Measurements from ENCODE around the gene GDI2. TPM values are rescaled to one million over a fixed set of nuclear protein-coding genes. Genes with fewer than 3 reads are reported as not detected.
"Not testable (repeated sequence)": the region's sequence is repeated elsewhere in the genome, so short reads cannot be mapped to it uniquely, and the experiment has no call there.

The GDI2 gene
- total RNA-seq, 3 donors from 2014 or later = 185 to 239 (median 211) TPM

DNA sequence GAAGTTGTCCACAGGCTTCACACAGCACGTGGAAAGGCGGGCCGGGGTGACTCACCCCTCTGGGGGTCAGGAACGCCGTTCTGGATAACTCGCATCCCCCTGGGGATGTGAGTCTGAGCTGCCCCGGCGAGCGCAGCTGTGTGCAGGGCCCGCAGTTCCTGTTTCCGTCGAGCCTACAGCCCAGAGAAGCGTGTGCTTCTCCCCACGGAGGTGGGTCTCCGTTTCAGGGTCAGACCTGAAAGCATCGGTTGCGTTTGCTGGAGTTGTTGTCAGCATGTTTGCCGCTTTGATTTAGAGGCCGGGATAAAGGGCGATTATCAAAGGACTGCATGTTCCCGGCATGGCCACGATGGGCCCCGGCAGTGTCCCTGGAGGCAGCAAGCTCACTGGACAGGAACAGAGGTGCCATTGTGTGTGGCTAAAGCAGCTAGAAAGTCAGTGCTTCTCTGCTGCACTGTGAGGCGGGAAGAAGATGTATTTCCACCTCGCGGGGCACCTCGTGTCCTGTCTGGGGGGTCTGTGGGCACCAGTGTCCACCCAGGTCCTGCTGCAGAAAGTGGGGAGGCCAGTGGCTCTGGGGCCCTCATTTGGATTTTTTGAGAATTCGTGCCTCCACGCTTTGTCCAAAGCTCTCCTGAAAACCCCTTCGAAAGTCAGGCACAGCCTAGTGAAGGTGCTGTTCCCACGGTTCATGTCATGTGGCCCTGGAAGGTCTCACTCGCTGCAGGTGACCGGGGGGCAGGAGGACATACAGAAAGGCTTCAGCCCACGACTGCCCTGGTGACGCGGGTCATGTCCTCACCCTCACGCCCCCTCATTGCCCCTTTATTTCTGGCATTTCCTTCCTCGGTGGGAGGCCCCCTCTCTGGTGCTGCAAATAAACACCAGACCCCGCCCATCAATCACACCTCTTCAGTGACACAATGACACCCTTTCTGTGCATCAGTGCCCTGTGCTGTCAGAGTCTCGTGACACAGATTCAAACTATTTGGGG, 27.4 kb upstream of the GDI2 start:
- DNase-seq (peak in 1 of 3 donors; percentile 76), ATAC-seq (peak; percentile 79)
- TF ChIP-seq, protein P1, sequence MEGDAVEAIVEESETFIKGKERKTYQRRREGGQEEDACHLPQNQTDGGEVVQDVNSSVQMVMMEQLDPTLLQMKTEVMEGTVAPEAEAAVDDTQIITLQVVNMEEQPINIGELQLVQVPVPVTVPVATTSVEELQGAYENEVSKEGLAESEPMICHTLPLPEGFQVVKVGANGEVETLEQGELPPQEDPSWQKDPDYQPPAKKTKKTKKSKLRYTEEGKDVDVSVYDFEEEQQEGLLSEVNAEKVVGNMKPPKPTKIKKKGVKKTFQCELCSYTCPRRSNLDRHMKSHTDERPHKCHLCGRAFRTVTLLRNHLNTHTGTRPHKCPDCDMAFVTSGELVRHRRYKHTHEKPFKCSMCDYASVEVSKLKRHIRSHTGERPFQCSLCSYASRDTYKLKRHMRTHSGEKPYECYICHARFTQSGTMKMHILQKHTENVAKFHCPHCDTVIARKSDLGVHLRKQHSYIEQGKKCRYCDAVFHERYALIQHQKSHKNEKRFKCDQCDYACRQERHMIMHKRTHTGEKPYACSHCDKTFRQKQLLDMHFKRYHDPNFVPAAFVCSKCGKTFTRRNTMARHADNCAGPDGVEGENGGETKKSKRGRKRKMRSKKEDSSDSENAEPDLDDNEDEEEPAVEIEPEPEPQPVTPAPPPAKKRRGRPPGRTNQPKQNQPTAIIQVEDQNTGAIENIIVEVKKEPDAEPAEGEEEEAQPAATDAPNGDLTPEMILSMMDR (IDR thresholded peaks at IDR 0.05) = no peak
- H3K36me3 ChIP-seq (ENCODE audit: low read depth) = no peaks in the 10 kb centered on the region
- no peaks in the 10 kb centered on the region for H3K9me3 ChIP-seq
- intact Hi-C loops (cut with DNase I, micrococcal nuclease) = no loop called here
- H3K4me1 ChIP-seq (ENCODE audit: low read depth) = no peaks in the 10 kb centered on the region
- H3K4me3 ChIP-seq = no peak overlapping the region

DNA sequence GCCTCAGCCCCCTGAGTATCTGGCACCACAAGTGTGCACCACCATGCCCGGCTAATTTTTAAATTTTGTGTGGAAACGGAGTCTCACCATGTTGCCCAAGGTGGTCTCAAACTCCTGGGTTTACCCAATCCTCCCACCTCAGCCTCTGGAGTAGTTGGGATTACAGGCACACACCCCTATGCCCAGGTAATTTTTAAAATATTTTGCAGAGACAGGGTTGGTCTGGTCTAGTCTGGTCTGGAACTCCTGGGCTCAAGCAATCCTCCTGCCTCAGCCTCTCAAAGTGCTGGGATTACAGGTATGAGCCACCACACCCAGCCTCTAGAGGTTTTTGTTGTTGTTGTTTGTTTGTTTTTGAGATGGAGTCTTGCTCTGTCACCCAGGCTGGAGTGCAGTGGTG, 22.9 kb upstream of the GDI2 start:
- DNase-seq; H3K4me3 ChIP-seq; ATAC-seq; H3K9me3 ChIP-seq; intact Hi-C loops (cut with DNase I, micrococcal nuclease); H3K36me3 ChIP-seq (ENCODE audit: low read depth); H3K4me1 ChIP-seq (ENCODE audit: low read depth): not testable (repeated sequence)

DNA sequence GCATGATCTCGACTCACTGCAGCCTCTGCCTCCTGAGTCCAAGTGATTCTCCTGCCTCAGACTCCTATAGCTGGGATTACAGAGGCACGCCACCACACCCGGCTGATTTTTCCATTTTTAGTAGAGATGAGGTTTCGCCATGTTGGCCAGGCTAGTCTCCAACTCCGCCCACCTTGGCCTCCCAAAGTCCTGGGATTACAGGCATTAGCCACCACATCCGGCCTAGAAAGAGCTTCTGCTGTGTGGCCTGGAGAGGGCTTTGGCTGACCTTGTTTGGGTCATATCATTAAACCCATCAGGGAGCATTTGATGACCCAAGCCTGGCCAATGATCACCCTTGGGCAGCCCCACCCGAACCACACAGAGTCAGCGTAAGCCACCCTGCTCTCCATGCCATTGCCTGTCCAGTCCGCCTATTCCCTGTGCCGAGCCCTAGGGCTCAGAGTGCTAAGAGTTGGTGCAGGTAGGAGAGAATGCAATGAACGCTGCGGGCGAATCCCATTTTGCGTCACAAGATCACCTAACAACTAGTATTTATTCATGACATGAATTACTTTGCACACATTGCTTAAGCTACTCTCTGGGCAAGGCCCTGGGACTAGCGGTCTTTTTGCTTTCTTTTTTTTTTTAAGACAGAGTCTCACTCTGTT, 22.3 kb upstream of the GDI2 start:
- TF ChIP-seq, protein P1 (IDR thresholded peaks at IDR 0.05) = no peak
- Histone ChIP-seq H3K4me3 (no peak overlapping the region), H3K9me3 (no peaks in the 10 kb centered on the region), H3K36me3 (ENCODE audit: low read depth) (no peaks in the 10 kb centered on the region), H3K4me1 (ENCODE audit: low read depth) (no peaks in the 10 kb centered on the region)
- intact Hi-C loops (cut with DNase I, micrococcal nuclease) = no loop called here
- no peak for DNase-seq
- ATAC-seq = no peak

GRCh38 chr10:5833814-5834213, 20.6 kb upstream of the GDI2 start:
- Histone ChIP-seq H3K9me3 (no peaks in the 10 kb centered on the region), H3K4me3 (no peak overlapping the region), H3K4me1 (ENCODE audit: low read depth) (no peaks in the 10 kb centered on the region), H3K36me3 (ENCODE audit: low read depth) (no peaks in the 10 kb centered on the region)
- intact Hi-C loops (cut with DNase I, micrococcal nuclease) = no loop called here
- no peak for ATAC-seq
- no peak for DNase-seq
- TF ChIP-seq, protein P1 (IDR thresholded peaks at IDR 0.05) = no peak

GRCh38 chr10:5832946-5833345, 19.7 kb upstream of the GDI2 start:
- H3K36me3 ChIP-seq (ENCODE audit: low read depth) = no peaks in the 10 kb centered on the region
- peak; percentile 99 for ATAC-seq
- intact Hi-C loops (cut with DNase I, micrococcal nuclease) = no loop called here
- no peaks in the 10 kb centered on the region for H3K4me1 ChIP-seq (ENCODE audit: low read depth)
- H3K4me3 ChIP-seq = no peak overlapping the region
- H3K9me3 ChIP-seq = no peaks in the 10 kb centered on the region
- DNase-seq = peak; percentile 84 to 86 (median 85)
- TF ChIP-seq, protein P1 (IDR thresholded peaks at IDR 0.05) = no peak

DNA sequence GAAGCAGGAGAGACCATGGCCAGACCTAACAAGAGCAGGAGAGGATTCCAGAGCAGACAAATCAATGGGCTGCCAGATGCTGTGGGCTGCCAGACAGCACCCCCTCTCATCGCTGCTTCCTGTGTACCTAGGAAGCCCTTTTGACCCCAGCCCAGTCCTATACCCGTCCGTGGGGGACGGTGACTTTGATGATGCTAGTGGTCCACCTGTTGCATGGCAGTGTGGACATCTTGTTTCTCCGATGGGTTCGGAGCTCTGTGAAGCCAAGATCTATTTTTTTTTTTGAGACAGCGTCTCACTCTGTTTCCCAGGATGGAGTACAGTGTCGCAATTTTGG, 18.2 kb upstream of the GDI2 start:
- ATAC-seq = no peak
- Histone ChIP-seq H3K36me3 (ENCODE audit: low read depth) (no peaks in the 10 kb centered on the region), H3K4me3 (no peak overlapping the region), H3K4me1 (ENCODE audit: low read depth) (no peaks in the 10 kb centered on the region), H3K9me3 (no peaks in the 10 kb centered on the region)
- intact Hi-C loops (cut with DNase I, micrococcal nuclease) = no loop called here
- TF ChIP-seq, protein P1 (IDR thresholded peaks at IDR 0.05) = no peak
- DNase-seq = no peak

Data from mucosa of descending colon (tissue), 3 donors.